ENCODE measurements around the gene SLC1A2. TPM values are rescaled to one million over a fixed set of nuclear protein-coding genes. Genes with fewer than 3 reads are reported as not detected.

Gene SLC1A2
- total RNA-seq, 1 donor from 2014 or later: 0.41 TPM

DNA sequence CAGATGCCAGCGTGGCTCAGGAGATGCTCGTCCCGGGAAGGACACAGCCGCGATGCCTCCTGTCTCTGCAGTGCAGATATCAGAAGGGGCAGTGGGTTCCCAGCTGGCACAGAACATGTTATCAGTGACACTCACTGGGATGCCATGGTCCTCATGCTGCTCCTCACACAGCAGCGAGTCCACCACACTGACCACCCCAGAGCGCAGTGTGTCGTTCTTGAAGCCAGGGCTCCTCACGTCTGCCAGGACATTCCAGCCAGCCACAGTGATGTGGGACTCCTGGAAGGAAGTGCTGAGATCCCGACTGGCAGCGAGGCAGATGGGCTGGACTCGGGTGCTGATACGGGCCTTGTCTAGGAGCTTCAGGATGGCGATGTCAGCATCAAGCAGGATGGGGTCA lies 13.1 kb upstream of the SLC1A2 start:
- Mint-ChIP-seq H3K36me3 (ENCODE audit: low read depth, unreplicated experiment) (no peaks in the 10 kb centered on the region), H3K27ac (ENCODE audit: unreplicated experiment) (no peak overlapping the region), H3K4me1 (ENCODE audit: unreplicated experiment) (no peaks in the 10 kb centered on the region), H3K9me3 (ENCODE audit: unreplicated experiment) (no peaks in the 10 kb centered on the region), H3K27me3 (ENCODE audit: unreplicated experiment) (peaks cover 2% of the 10 kb centered on the region), H3K4me3 (ENCODE audit: unreplicated experiment) (no peak overlapping the region)
- no peak for DNase-seq (ENCODE audit: low spot score)
- TF ChIP-seq, protein P1, sequence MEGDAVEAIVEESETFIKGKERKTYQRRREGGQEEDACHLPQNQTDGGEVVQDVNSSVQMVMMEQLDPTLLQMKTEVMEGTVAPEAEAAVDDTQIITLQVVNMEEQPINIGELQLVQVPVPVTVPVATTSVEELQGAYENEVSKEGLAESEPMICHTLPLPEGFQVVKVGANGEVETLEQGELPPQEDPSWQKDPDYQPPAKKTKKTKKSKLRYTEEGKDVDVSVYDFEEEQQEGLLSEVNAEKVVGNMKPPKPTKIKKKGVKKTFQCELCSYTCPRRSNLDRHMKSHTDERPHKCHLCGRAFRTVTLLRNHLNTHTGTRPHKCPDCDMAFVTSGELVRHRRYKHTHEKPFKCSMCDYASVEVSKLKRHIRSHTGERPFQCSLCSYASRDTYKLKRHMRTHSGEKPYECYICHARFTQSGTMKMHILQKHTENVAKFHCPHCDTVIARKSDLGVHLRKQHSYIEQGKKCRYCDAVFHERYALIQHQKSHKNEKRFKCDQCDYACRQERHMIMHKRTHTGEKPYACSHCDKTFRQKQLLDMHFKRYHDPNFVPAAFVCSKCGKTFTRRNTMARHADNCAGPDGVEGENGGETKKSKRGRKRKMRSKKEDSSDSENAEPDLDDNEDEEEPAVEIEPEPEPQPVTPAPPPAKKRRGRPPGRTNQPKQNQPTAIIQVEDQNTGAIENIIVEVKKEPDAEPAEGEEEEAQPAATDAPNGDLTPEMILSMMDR (IDR thresholded peaks at IDR 0.05; ENCODE audit: unreplicated experiment): no peak

DNA sequence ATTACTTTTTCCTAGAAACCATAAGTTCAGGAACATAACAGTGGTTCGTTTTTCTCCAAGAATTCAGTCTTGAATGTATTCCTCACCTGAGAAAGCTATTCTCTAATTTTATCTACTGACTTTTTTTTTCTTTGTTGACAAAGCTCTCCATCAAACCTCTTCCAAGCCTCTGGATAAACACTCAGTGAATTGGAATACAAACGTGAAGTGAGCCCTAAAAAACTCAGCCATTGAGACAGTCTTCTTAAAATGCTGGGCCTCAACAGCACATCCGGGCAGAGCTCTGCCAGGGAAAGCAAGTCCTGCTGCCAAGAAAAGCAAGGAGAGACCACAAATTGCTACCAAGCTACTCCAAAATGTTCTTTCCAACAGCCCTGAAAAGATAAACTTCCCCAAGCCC lies 7.7 kb upstream of the SLC1A2 start:
- TF ChIP-seq, protein P1 (IDR thresholded peaks at IDR 0.05; ENCODE audit: unreplicated experiment): no peak
- Mint-ChIP-seq H3K4me1 (ENCODE audit: unreplicated experiment) (no peaks in the 10 kb centered on the region), H3K9me3 (ENCODE audit: unreplicated experiment) (no peaks in the 10 kb centered on the region), H3K27ac (ENCODE audit: unreplicated experiment) (no peak overlapping the region), H3K27me3 (ENCODE audit: unreplicated experiment) (no peaks in the 10 kb centered on the region), H3K4me3 (ENCODE audit: unreplicated experiment) (no peak overlapping the region), H3K36me3 (ENCODE audit: low read depth, unreplicated experiment) (no peaks in the 10 kb centered on the region)
- DNase-seq (ENCODE audit: low spot score): no peak

DNA sequence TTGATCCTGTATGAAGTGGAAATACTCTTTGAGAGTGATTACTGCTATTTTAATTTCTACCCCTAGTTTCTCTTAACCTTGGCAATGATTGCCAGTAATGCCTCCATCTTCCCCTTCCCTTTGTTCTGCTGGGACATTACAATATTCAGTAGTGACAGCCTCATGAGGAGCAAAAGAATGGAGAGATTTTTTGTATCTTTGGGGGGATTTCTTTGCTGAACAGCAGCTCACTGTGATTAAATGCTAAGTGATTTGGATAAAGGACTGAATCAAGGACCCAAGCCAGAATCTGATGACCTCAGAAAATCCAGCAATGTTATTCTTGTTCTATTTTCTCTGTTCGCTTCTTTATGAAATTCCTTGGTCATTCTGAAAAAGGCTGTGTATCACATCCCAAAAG lies 7.0 kb upstream of the SLC1A2 start:
- no peak overlapping the region for H3K4me3 Mint-ChIP-seq (ENCODE audit: unreplicated experiment)
- TF ChIP-seq, protein P1 (IDR thresholded peaks at IDR 0.05; ENCODE audit: unreplicated experiment): no peak
- H3K4me1 Mint-ChIP-seq (ENCODE audit: unreplicated experiment): no peaks in the 10 kb centered on the region
- H3K36me3 Mint-ChIP-seq (ENCODE audit: low read depth, unreplicated experiment): no peaks in the 10 kb centered on the region
- no peaks in the 10 kb centered on the region for H3K9me3 Mint-ChIP-seq (ENCODE audit: unreplicated experiment)
- no peak for DNase-seq (ENCODE audit: low spot score)
- no peak overlapping the region for H3K27ac Mint-ChIP-seq (ENCODE audit: unreplicated experiment)
- no peaks in the 10 kb centered on the region for H3K27me3 Mint-ChIP-seq (ENCODE audit: unreplicated experiment)

DNA sequence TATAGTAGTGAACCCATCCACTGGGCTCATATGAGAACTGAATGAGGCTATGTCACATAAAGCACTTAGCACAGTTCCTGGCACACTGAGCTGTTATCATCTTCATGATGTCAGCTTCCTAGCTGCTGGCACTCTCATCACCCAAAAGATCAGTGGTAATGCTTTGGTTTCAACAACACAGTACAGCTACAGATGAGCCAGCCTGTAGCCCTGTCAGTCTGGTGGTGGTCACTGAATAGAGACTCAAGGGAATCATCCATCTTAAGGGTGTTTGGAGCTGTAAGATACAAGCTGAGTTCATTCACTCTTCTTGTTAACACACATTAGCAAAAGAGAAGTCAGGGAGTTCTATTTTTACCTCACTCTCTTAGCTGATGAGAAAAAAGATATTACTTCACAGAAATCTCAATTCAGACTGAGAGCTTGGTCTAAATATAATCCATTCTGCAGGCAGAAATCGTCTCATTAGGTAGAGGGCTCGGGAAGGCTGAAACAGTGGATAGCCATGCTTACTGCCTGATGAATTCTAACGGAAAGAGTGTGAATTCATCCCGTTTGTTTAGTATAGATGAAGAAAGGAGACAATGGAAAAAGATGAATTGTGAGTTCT lies 6.3 kb upstream of the SLC1A2 start:
- Mint-ChIP-seq H3K27ac (ENCODE audit: unreplicated experiment) (no peak overlapping the region), H3K4me3 (ENCODE audit: unreplicated experiment) (no peak overlapping the region), H3K36me3 (ENCODE audit: low read depth, unreplicated experiment) (no peaks in the 10 kb centered on the region), H3K27me3 (ENCODE audit: unreplicated experiment) (peaks cover 4% of the 10 kb centered on the region), H3K9me3 (ENCODE audit: unreplicated experiment) (no peaks in the 10 kb centered on the region), H3K4me1 (ENCODE audit: unreplicated experiment) (no peaks in the 10 kb centered on the region)
- no peak for DNase-seq (ENCODE audit: low spot score)
- TF ChIP-seq, protein P1 (IDR thresholded peaks at IDR 0.05; ENCODE audit: unreplicated experiment): no peak

DNA sequence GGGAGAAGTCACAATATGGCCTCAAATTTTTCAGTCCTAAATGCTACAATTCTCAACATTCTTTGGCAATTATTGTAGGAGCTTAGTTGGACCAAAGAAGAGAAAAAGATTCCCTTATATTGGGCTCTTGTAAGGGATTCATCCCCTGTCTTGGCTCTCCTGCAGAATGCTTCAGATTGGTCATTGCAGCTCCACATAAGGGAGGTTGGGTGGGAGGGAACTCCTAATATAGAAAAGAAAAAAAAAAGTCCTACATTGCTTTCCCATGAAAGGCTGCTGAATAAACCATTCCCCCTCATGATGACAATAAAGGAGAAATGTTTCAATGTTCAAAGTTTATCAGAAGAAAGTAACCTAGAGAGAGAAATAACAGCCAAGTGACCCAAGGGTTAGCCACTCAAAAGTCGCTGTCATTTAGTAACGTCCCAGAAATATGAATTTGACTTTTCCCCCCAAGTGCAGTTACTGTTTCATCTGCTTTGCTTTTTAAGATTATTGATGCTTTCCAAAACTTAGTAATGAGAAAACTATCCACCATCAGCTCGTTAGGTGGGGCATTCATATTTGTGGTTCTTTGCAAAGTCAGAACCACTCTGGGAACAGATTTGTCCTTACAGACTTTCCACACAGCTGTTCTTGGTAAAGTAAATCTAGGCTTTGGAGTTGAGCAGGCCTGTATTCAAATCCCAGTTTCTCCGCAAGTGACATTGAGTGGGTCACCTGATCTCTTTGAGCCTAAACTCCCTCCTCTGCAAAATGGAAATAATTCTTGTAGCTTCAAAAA lies 5.0 kb upstream of the SLC1A2 start:
- H3K36me3 Mint-ChIP-seq (ENCODE audit: low read depth, unreplicated experiment): no peaks in the 10 kb centered on the region
- H3K27me3 Mint-ChIP-seq (ENCODE audit: unreplicated experiment): peaks cover 7% of the 10 kb centered on the region
- TF ChIP-seq, protein P1 (IDR thresholded peaks at IDR 0.05; ENCODE audit: unreplicated experiment): no peak
- H3K9me3 Mint-ChIP-seq (ENCODE audit: unreplicated experiment): no peaks in the 10 kb centered on the region
- DNase-seq (ENCODE audit: low spot score): no peak
- H3K27ac Mint-ChIP-seq (ENCODE audit: unreplicated experiment): no peak overlapping the region
- peaks cover 5% of the 10 kb centered on the region for H3K4me1 Mint-ChIP-seq (ENCODE audit: unreplicated experiment)
- no peak overlapping the region for H3K4me3 Mint-ChIP-seq (ENCODE audit: unreplicated experiment)
